RWPE1 (cell line): ENCODE data around the gene NDUFS2.

Experiments
- CTCF ChIA-PET: fragments of 350-600 bp; sonication (Branson Sonifier 250); formaldehyde crosslinking; extraction: SDS; loops from one replicate; lab custom pipeline; 2021; lab: Yijun Ruan, JAX
- POLR2A ChIA-PET: fragments of 400-600 bp; formaldehyde crosslinking; extraction: SDS; loops from one replicate; lab custom pipeline; 2020; ENCODE audit warnings: antibody characterized with exemption; ENCODE audit not compliant: low non-redundant PET; lab: Yijun Ruan, JAX
- DNase-seq: peaks from one replicate; pipeline ENCODE4 v3.0.0; 2012; ENCODE audit warnings: low spot score
- H3K27ac ChIP-seq: fragments of 450-650 bp; 2 replicates; pipeline ENCODE4 v1.5.1; 2017
- CTCF ChIP-seq: fragments of 450-650 bp; conservative IDR thresholded peaks from 2 replicates; pipeline ENCODE4 v1.5.1; 2017; ENCODE audit warnings: low read depth, mild to moderate bottlenecking

NDUFS2 gene

GRCh38 chr1:161214369-161214768, 12.2 kb downstream of the NDUFS2 start:
- no peak for DNase-seq
- TF ChIP-seq CTCF = no peak
- POLR2A ChIA-PET = no interaction called here
- CTCF ChIA-PET = no interaction called here
- H3K27ac ChIP-seq = no peak overlapping the region

GRCh38 chr1:161215076-161215475, 12.9 kb downstream of the NDUFS2 start, which contains the start of gene FCER1G:
Gene FCER1G (plus strand): TSS chr1:161215295. CDS start chr1:161215322, 27 bp downstream.
- no peak for TF ChIP-seq CTCF
- POLR2A ChIA-PET = no interaction called here
- CTCF ChIA-PET = interaction anchor here (1.2 kb wide), 1 partner anchor 76 kb away, joined by 4 read pairs; no protein-coding TSS in a partner anchor
- no peak for DNase-seq
- no peak within 1 kb of the TSS for H3K27ac ChIP-seq

GRCh38 chr1:161216945-161217712, 15.0 kb downstream of the NDUFS2 start:
- TF ChIP-seq CTCF = no peak

GRCh38 chr1:161217831-161218230, 15.7 kb downstream of the NDUFS2 start:
- no peak overlapping the region for H3K27ac ChIP-seq
- POLR2A ChIA-PET = no interaction called here
- CTCF ChIA-PET = interaction anchor here (0.6 to 1.1 kb wide), 2 partner anchors 9 to 73 kb away, joined by 3 read pairs; no protein-coding TSS in a partner anchor
- no peak for DNase-seq
- no peak for TF ChIP-seq CTCF

More at GRCh38 chr1:161216945-161217712, 15.0 kb downstream of the NDUFS2 start:
- CTCF ChIA-PET = interaction anchor here (0.6 kb wide), 1 partner anchor 9 kb away, joined by 3 read pairs; no protein-coding TSS in a partner anchor
- POLR2A ChIA-PET = no interaction called here
- no peak overlapping the region for H3K27ac ChIP-seq
- DNase-seq = no peak

GRCh38 chr1:161218301-161219077, 16.3 kb downstream of the NDUFS2 start:
- CTCF ChIA-PET = interaction anchor here (0.5 to 1.1 kb wide), 3 partner anchors 8 to 73 kb away, joined by 3 read pairs; no protein-coding TSS in a partner anchor
- no peak for TF ChIP-seq CTCF
- DNase-seq = no peak
- POLR2A ChIA-PET = no interaction called here
- no peak overlapping the region for H3K27ac ChIP-seq

- H3K27ac ChIP-seq = no peak overlapping the region
- POLR2A ChIA-PET = interaction anchor here (0.6 to 0.7 kb wide), 2 partner anchors 33 to 1956 kb away, joined by 3 to 4 read pairs; no protein-coding TSS in a partner anchor
- DNase-seq = no peak
- CTCF ChIA-PET = interaction anchor here (0.5 to 1.0 kb wide), 3 partner anchors 9 to 168 kb away, joined by 3 to 4 read pairs (median 3); no protein-coding TSS in a partner anchor
- TF ChIP-seq CTCF = no peak
These were observed 17.1 kb downstream of the NDUFS2 start for GRCh38 chr1:161219078-161219892.
